SK-N-MC (cell line): Measurements from ENCODE around the gene EVA1B.

Experiments
- EZH2 ChIP-seq: fragments of 200-600 bp; sonication (generic); IDR thresholded peaks from one replicate; pipeline ENCODE4 v1.6.1; 2017; ENCODE audit warnings: antibody characterized with exemption
- FOXP2 ChIP-seq: optimal IDR thresholded peaks from 2 replicates; pipeline ENCODE3; 2011; ENCODE audit warnings: mild to moderate bottlenecking, moderate library complexity; ENCODE audit not compliant: insufficient read depth; ENCODE audit errors: extremely low read length, control extremely low read depth
- POLR2AphosphoS5 ChIP-seq: IDR thresholded peaks from 2 replicates; pipeline ENCODE4 v1.6.1; 2012; ENCODE audit warnings: mild to moderate bottlenecking, low read depth, low read length, borderline replicate concordance

DNA sequence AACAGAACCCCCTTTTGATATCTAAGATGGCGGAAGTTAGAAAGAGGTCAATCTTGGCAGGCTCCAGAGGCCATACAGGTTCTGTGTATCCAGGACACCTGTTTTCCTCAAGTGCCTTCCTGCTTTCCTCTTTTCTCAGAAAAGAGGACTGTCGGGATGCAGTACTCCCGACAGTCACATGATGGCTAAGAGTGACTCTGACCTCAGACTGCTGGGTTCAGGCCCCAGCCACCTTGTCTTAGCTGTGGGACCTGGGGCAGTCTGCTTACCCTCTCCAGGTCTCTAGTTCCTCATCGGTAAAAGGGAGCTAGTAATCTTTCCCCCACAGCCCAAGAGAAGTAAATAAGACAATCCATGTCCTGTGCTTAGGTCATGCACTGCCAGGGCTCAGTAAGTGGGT, 32.4 kb upstream of the EVA1B start:
- TF ChIP-seq POLR2AphosphoS5 = no peak
- TF ChIP-seq EZH2 = no peak
- TF ChIP-seq FOXP2 = no peak
